SK-N-SH treated with all-trans-retinoic acid at 6 μM for 48 hours (cell line): ENCODE results near the gene ATOH7.

Experiments used
- ATAC-seq: fragments of 200-7000 bp; cut with Tn5 transposase; 3 replicates; pipeline ENCODE4 v1.9.1; 2020; ENCODE audit warnings: mild to moderate bottlenecking, moderate library complexity
- ARNTL ChIP-seq: fragments of 450-650 bp; formaldehyde crosslinking; IDR thresholded peaks from 2 replicates; pipeline ENCODE4 v1.5.0; 2020; ENCODE audit warnings: low read depth, mild to moderate bottlenecking, moderate library complexity, borderline replicate concordance
- BACH2 ChIP-seq: fragments of 250-450 bp; sonication (Bioruptor Pico); IDR thresholded peaks from 2 replicates; pipeline ENCODE4 v1.9.0; 2021; ENCODE audit warnings: mild to moderate bottlenecking, borderline replicate concordance
- ESRRG ChIP-seq: fragments of 250-450 bp; sonication (Bioruptor Pico); IDR thresholded peaks from 2 replicates; pipeline ENCODE4 v1.6.1; 2021; ENCODE audit warnings: mild to moderate bottlenecking
- GLIS3 ChIP-seq: fragments of 250-450 bp; sonication (Bioruptor Pico); IDR thresholded peaks from 2 replicates; pipeline ENCODE4 v1.5.0; 2020; ENCODE audit warnings: mild to moderate bottlenecking, moderate library complexity
- ISL1 ChIP-seq: fragments of 250-450 bp; sonication (Bioruptor Pico); IDR thresholded peaks from 2 replicates; pipeline ENCODE4 v2.1.2; 2022; ENCODE audit warnings: mild to moderate bottlenecking, moderate library complexity
- OSR1 ChIP-seq: fragments of 250-450 bp; sonication (Bioruptor Pico); IDR thresholded peaks from 2 replicates; pipeline ENCODE4 v1.8.0; 2022; ENCODE audit warnings: moderate library complexity, mild to moderate bottlenecking, inconsistent platforms
- POU6F1 ChIP-seq: fragments of 250-450 bp; sonication (Bioruptor Pico); IDR thresholded peaks from 2 replicates; pipeline ENCODE4 v1.8.0; 2021; ENCODE audit warnings: low read depth, mild to moderate bottlenecking, moderate library complexity, borderline replicate concordance
- PPARA ChIP-seq: fragments of 250-450 bp; sonication (Bioruptor Pico); IDR thresholded peaks from 2 replicates; pipeline ENCODE4 v1.5.0; 2020; ENCODE audit warnings: mild to moderate bottlenecking, borderline replicate concordance
- RARB ChIP-seq: fragments of 250-450 bp; sonication (Bioruptor Pico); IDR thresholded peaks from 2 replicates; pipeline ENCODE4 v1.8.0; 2021; ENCODE audit warnings: mild to moderate bottlenecking, moderate library complexity
- SNAI2 ChIP-seq: fragments of 250-450 bp; sonication (Bioruptor Pico); IDR thresholded peaks from 2 replicates; pipeline ENCODE4 v1.5.0; 2020; ENCODE audit warnings: mild to moderate bottlenecking, moderate library complexity
- TCF4 ChIP-seq: fragments of 250-450 bp; sonication (Bioruptor Pico); IDR thresholded peaks from 2 replicates; pipeline ENCODE4 v1.8.0; 2021; ENCODE audit warnings: mild to moderate bottlenecking, moderate library complexity, borderline replicate concordance
- TOX ChIP-seq: fragments of 250-450 bp; sonication (Bioruptor Pico); IDR thresholded peaks from 2 replicates; pipeline ENCODE4 v1.8.0; 2021; ENCODE audit warnings: mild to moderate bottlenecking, moderate library complexity, borderline replicate concordance
- TSHZ2 ChIP-seq: fragments of 250-450 bp; sonication (Bioruptor Pico); IDR thresholded peaks from 2 replicates; pipeline ENCODE4 v1.5.0; 2020; ENCODE audit warnings: mild to moderate bottlenecking, moderate library complexity
- ZC3H10 ChIP-seq: fragments of 250-450 bp; sonication (Bioruptor Pico); IDR thresholded peaks from 2 replicates; pipeline ENCODE4 v1.5.1; 2021; ENCODE audit warnings: mild to moderate bottlenecking, moderate library complexity
- ZFP3 ChIP-seq: fragments of 250-450 bp; sonication (Bioruptor Pico); IDR thresholded peaks from 2 replicates; pipeline ENCODE4 v1.5.0; 2020; ENCODE audit warnings: mild to moderate bottlenecking, moderate library complexity
- ZNF565 ChIP-seq: fragments of 450-650 bp; formaldehyde crosslinking; conservative IDR thresholded peaks from 2 replicates; pipeline ENCODE4 v1.5.0; 2020; ENCODE audit warnings: low read depth, mild to moderate bottlenecking, moderate library complexity
- ZNF70 ChIP-seq: fragments of 450-650 bp; formaldehyde crosslinking; IDR thresholded peaks from 2 replicates; pipeline ENCODE4 v1.5.0; 2020; ENCODE audit warnings: mild to moderate bottlenecking, moderate library complexity
- ZNF8 ChIP-seq: fragments of 450-650 bp; formaldehyde crosslinking; IDR thresholded peaks from 2 replicates; pipeline ENCODE4 v1.5.0; 2020; ENCODE audit warnings: mild to moderate bottlenecking, moderate library complexity
- TF ChIP-seq, protein P1 (sequence below): fragments of 250-450 bp; sonication (Bioruptor Pico); IDR thresholded peaks from 2 replicates; pipeline ENCODE4 v1.5.1; 2020; ENCODE audit warnings: low read depth, mild to moderate bottlenecking, moderate library complexity
- TF ChIP-seq, protein P2 (sequence below): fragments of 250-450 bp; sonication (Bioruptor Pico); IDR thresholded peaks from 2 replicates; pipeline ENCODE4 v1.8.0; 2020; ENCODE audit warnings: mild to moderate bottlenecking, moderate library complexity, borderline replicate concordance
- TF ChIP-seq, protein P3 (sequence below): fragments of 250-450 bp; sonication (Bioruptor Pico); IDR thresholded peaks from 2 replicates; pipeline ENCODE4 v1.5.1; 2021; ENCODE audit warnings: mild to moderate bottlenecking, moderate library complexity

The ATOH7 gene

DNA sequence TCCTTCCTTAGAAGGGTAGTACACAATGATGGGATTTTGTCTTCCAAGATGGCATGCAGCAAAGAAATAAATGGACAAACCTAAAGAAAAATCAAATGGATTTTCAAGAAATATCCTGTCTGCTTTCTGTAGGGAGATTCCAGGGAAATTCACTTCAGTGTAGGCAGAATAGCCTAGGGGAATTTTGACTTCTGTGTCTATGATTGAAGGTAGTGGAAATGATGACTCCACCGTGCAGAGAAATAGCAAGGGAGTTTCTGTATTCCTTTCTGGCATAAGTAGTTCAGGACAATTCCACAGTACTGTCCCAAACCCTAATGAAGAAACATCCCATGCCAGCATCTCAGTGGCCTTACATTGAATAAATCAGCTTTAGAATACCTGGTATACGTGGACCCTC lies 9.5 kb downstream of the ATOH7 start:
- no peak for ATAC-seq

DNA sequence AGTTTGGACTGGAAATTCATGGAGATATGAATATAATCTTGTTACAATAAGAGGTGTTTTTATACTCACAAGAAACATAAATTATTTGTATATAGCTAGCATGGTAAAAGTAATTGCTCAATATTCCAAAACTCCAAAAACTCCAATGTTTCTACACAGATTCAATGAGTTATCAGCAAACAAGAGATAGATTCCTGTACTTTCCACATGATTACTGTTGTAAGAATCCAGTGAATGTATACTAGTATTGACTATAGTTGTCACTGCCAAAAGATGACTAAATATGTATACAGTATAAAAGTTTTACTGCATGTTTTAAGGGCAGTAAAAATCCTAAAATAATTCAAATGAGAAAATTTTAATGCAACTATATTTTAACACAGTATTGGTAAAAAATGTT lies 10.7 kb downstream of the ATOH7 start:
- no peak for ATAC-seq
- TF ChIP-seq PPARA (CRISPR knock-in tag) (no peak), ESRRG (CRISPR knock-in tag) (no peak), ZNF70 (CRISPR knock-in tag) (no peak), ZNF565 (no peak), ARNTL (no peak), TSHZ2 (CRISPR knock-in tag) (no peak), RARB (CRISPR knock-in tag) (no peak), ISL1 (CRISPR knock-in tag) (no peak), TCF4 (CRISPR knock-in tag) (no peak), TOX (CRISPR knock-in tag) (no peak), OSR1 (no peak), ZFP3 (CRISPR knock-in tag) (no peak), POU6F1 (CRISPR knock-in tag) (no peak), ZNF8 (CRISPR knock-in tag) (no peak), SNAI2 (CRISPR knock-in tag) (no peak)
- TF ChIP-seq, protein P1, sequence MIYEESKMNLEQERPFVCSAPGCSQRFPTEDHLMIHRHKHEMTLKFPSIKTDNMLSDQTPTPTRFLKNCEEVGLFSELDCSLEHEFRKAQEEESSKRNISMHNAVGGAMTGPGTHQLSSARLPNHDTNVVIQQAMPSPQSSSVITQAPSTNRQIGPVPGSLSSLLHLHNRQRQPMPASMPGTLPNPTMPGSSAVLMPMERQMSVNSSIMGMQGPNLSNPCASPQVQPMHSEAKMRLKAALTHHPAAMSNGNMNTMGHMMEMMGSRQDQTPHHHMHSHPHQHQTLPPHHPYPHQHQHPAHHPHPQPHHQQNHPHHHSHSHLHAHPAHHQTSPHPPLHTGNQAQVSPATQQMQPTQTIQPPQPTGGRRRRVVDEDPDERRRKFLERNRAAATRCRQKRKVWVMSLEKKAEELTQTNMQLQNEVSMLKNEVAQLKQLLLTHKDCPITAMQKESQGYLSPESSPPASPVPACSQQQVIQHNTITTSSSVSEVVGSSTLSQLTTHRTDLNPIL (CRISPR knock-in tag) = no peak
- TF ChIP-seq, protein P2, sequence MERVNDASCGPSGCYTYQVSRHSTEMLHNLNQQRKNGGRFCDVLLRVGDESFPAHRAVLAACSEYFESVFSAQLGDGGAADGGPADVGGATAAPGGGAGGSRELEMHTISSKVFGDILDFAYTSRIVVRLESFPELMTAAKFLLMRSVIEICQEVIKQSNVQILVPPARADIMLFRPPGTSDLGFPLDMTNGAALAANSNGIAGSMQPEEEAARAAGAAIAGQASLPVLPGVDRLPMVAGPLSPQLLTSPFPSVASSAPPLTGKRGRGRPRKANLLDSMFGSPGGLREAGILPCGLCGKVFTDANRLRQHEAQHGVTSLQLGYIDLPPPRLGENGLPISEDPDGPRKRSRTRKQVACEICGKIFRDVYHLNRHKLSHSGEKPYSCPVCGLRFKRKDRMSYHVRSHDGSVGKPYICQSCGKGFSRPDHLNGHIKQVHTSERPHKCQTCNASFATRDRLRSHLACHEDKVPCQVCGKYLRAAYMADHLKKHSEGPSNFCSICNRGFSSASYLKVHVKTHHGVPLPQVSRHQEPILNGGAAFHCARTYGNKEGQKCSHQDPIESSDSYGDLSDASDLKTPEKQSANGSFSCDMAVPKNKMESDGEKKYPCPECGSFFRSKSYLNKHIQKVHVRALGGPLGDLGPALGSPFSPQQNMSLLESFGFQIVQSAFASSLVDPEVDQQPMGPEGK (CRISPR knock-in tag) = no peak
- TF ChIP-seq, protein P3, sequence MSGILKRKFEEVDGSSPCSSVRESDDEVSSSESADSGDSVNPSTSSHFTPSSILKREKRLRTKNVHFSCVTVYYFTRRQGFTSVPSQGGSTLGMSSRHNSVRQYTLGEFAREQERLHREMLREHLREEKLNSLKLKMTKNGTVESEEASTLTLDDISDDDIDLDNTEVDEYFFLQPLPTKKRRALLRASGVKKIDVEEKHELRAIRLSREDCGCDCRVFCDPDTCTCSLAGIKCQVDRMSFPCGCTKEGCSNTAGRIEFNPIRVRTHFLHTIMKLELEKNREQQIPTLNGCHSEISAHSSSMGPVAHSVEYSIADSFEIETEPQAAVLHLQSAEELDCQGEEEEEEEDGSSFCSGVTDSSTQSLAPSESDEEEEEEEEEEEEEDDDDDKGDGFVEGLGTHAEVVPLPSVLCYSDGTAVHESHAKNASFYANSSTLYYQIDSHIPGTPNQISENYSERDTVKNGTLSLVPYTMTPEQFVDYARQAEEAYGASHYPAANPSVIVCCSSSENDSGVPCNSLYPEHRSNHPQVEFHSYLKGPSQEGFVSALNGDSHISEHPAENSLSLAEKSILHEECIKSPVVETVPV (CRISPR knock-in tag) = no peak

More for the DNA sequence above, 9.5 kb downstream of the ATOH7 start:
- TF ChIP-seq GLIS3 (CRISPR knock-in tag) (no peak), TSHZ2 (CRISPR knock-in tag) (no peak), ZNF565 (no peak), SNAI2 (CRISPR knock-in tag) (no peak), ZC3H10 (CRISPR knock-in tag) (no peak), ZNF8 (CRISPR knock-in tag) (no peak), TCF4 (CRISPR knock-in tag) (no peak), ISL1 (CRISPR knock-in tag) (no peak), POU6F1 (CRISPR knock-in tag) (no peak), BACH2 (no peak)
